A549 (cell line): ENCODE data around the gene TNFAIP6. TPM values are rescaled to one million over a fixed set of nuclear protein-coding genes. Genes with fewer than 3 reads are reported as not detected.

Experiments used
- ATAC-seq, 2 experiments: fragments of 200-7000 bp in 1 of 2; fragments of >200 bp in 1 of 2; cut with Nextera tagmentation in 1 of 2; cut with Tn5 transposase in 1 of 2; 3 replicates each; pipeline versions ENCODE4 v1.8.0 to v1.9.1; 2018 to 2020; ENCODE audit warnings: mild to moderate bottlenecking in 1 of 2, moderate library complexity in 1 of 2
- CTCF ChIA-PET: fragments of 300-600 bp; sonication (Branson Sonifier 250); formaldehyde crosslinking; extraction: SDS; loops from one replicate; lab custom pipeline; 2021; ENCODE audit warnings: antibody characterized with exemption, inconsistent platforms; lab: Yijun Ruan, JAX
- POLR2A ChIA-PET: fragments of 350-600 bp; formaldehyde crosslinking; extraction: SDS; loops from one replicate; lab custom pipeline; 2021; ENCODE audit warnings: antibody characterized with exemption, inconsistent platforms; lab: Yijun Ruan, JAX
- DNase-seq, 2 experiments: peaks; one replicate each; pipeline versions ENCODE4 v3.0.0 to v3.0.0-alpha.2; 2011 to 2016; ENCODE audit warnings: low read depth in 1 of 2, low spot score in 1 of 2
- FAIRE-seq: peaks from 2 replicates; lab custom pipeline; 2011; peaks lifted over from hg19 to GRCh38; lab: Jason Lieb, UNC
- H3K27ac ChIP-seq, 2 experiments: fragments of >200 bp; sonication (Bioruptor Twin); formaldehyde crosslinking; 3 replicates each; pipeline ENCODE4 v1.5.1; 2016 to 2017
- H3K4me1 ChIP-seq: fragments of >200 bp; sonication (Bioruptor Twin); formaldehyde crosslinking; 3 replicates; pipeline ENCODE4 v1.6.1; 2016
- H3K4me2 ChIP-seq: fragments of >200 bp; sonication (Bioruptor Twin); formaldehyde crosslinking; 3 replicates; pipeline ENCODE4 v1.6.1; 2016
- H3K4me3 ChIP-seq: fragments of >200 bp; sonication (Bioruptor Twin); formaldehyde crosslinking; 3 replicates; pipeline ENCODE4 v1.5.1; 2016
- H3K9me3 ChIP-seq: fragments of >200 bp; sonication (Bioruptor Twin); formaldehyde crosslinking; 3 replicates; pipeline ENCODE4 v1.6.1; 2016
- BHLHE40 ChIP-seq: IDR thresholded peaks from 2 replicates; pipeline ENCODE4 v1.6.1; 2012; ENCODE audit warnings: low read depth, low read length, inconsistent platforms
- CBX2 ChIP-seq: fragments of 200-600 bp; sonication (generic); IDR thresholded peaks from 2 replicates; pipeline ENCODE4 v1.6.1; 2016; ENCODE audit warnings: low read depth, mild to moderate bottlenecking, borderline replicate concordance
- CEBPB ChIP-seq, 2 experiments: fragments of >200 bp in 1 of 2; sonication (Bioruptor Twin) in 1 of 2; formaldehyde crosslinking in 1 of 2; IDR thresholded peaks; 2 replicates each; pipeline ENCODE4 v1.6.1; 2012 to 2016
- CHD4 ChIP-seq: fragments of 200-600 bp; sonication (generic); IDR thresholded peaks from 2 replicates; pipeline ENCODE4 v1.6.1; 2016; ENCODE audit warnings: antibody characterized with exemption, mild to moderate bottlenecking, borderline replicate concordance
- FOSL2 ChIP-seq, 2 experiments: fragments of 450-650 bp in 1 of 2; fragments of >200 bp in 1 of 2; sonication (Bioruptor Twin) in 1 of 2; formaldehyde crosslinking; IDR thresholded peaks; 2 replicates each; pipeline versions ENCODE4 v1.5.0 to v1.6.1; 2016 to 2020; ENCODE audit warnings: mild to moderate bottlenecking in 1 of 2, moderate library complexity in 1 of 2
- FOXS1 ChIP-seq: fragments of 250-450 bp; sonication (Bioruptor Pico); IDR thresholded peaks from 2 replicates; pipeline ENCODE4 v1.5.0; 2020; ENCODE audit warnings: mild to moderate bottlenecking, moderate library complexity
- HOXB13 ChIP-seq: fragments of 250-450 bp; sonication (Bioruptor Pico); IDR thresholded peaks from 2 replicates; pipeline ENCODE4 v1.5.0; 2020; ENCODE audit warnings: low read depth, mild to moderate bottlenecking, moderate library complexity
- JUNB ChIP-seq: fragments of >200 bp; sonication (Bioruptor Twin); formaldehyde crosslinking; IDR thresholded peaks from 2 replicates; pipeline ENCODE4 v1.6.1; 2016
- MAFK ChIP-seq: fragments of 450-650 bp; IDR thresholded peaks from 2 replicates; pipeline ENCODE4 v1.6.1; 2014; ENCODE audit not compliant: partially characterized antibody
- POLR2A ChIP-seq: IDR thresholded peaks from 2 replicates; pipeline ENCODE4 v1.6.1; 2012; ENCODE audit warnings: mild to moderate bottlenecking, low read length
- POLR2AphosphoS2 ChIP-seq: conservative IDR thresholded peaks from 2 replicates; pipeline ENCODE4 v1.6.1; 2012; ENCODE audit warnings: low read length, improper control_type of control experiment, inconsistent platforms
- RARB ChIP-seq: fragments of 250-450 bp; sonication (Bioruptor Pico); IDR thresholded peaks from 2 replicates; pipeline ENCODE4 v1.8.0; 2021; ENCODE audit warnings: mild to moderate bottlenecking, moderate library complexity
- RCOR1 ChIP-seq: fragments of 150-350 bp; IDR thresholded peaks from 2 replicates; pipeline ENCODE4 v1.6.1; 2014; ENCODE audit warnings: antibody characterized with exemption, low read length, low read depth
- RFX5 ChIP-seq: fragments of 450-650 bp; IDR thresholded peaks from 2 replicates; pipeline ENCODE4 v1.7.1; 2014; ENCODE audit warnings: antibody characterized with exemption, mild to moderate bottlenecking, moderate library complexity
- ZFP36 ChIP-seq: fragments of 450-650 bp; IDR thresholded peaks from 2 replicates; pipeline ENCODE4 v1.6.1; 2014; ENCODE audit warnings: borderline replicate concordance; ENCODE audit not compliant: partially characterized antibody
- ZSCAN20 ChIP-seq: fragments of 250-450 bp; sonication (Bioruptor Pico); IDR thresholded peaks from 2 replicates; pipeline ENCODE4 v1.8.0; 2022; ENCODE audit warnings: mild to moderate bottlenecking, moderate library complexity
- WGBS: methylation state at CpG from one replicate; pipeline ENCODE4 v1.1.6; 2017; ENCODE audit errors: missing lambda C conversion rate; 5-methylcytosine and 5-hydroxymethylcytosine counted together
- polyA plus RNA-seq, 4 experiments: library from polyadenylated mRNA; depleted of rRNA in 3 of 4; stranded (reverse); fragments of >200 nt; fragmentation: RNase III in 1 of 4; extraction: RNeasy Plus Mini Kit Qiagen cat#74134 plus additional on column Dnase treatment in 1 of 4; gene quantifications; 2 replicates in 3 of 4; 3 replicates in 1 of 4; pipeline ENCODE4 v1.2.3, GENCODE V29; 2011 to 2017
- TF ChIP-seq, protein P1 (sequence below): IDR thresholded peaks from 2 replicates; pipeline ENCODE4 v1.6.1; 2012; ENCODE audit warnings: low read depth, borderline replicate concordance

The TNFAIP6 gene
- polyA plus RNA-seq, 2 of the 4 experiments (the other 2 are of a cell fraction), result 3.3 to 4.5 TPM

GRCh38 chr2:151326554-151326953 is 30.8 kb upstream of the TNFAIP6 start:
- Histone ChIP-seq H3K4me2 (no peak overlapping the region), H3K9me3 (no peaks in the 10 kb centered on the region), H3K4me1 (no peaks in the 10 kb centered on the region), H3K4me3 (no peak overlapping the region), H3K27ac (no peak overlapping the region)
- FAIRE-seq (no peak), ATAC-seq (no peak), DNase-seq (no peak)
- CTCF ChIA-PET, result interaction anchor here (0.6 kb wide), 1 partner anchor 1860 kb away, joined by 4 read pairs; no protein-coding TSS in a partner anchor
- 58% methylated on average over 1 of the region's 1 CpG for WGBS
- POLR2A ChIA-PET, result no interaction called here
- TF ChIP-seq POLR2AphosphoS2, result no peak

- no peak for DNase-seq
- peaks cover 12% of the 10 kb centered on the region for H3K4me1 ChIP-seq
- H3K4me2 ChIP-seq, result no peak overlapping the region
- no peak for ATAC-seq
- ChIA-PET POLR2A (no interaction called here), CTCF (no interaction called here)
- no peak for FAIRE-seq
- H3K9me3 ChIP-seq, result no peaks in the 10 kb centered on the region
- no peak overlapping the region for H3K4me3 ChIP-seq
- TF ChIP-seq, protein P1, sequence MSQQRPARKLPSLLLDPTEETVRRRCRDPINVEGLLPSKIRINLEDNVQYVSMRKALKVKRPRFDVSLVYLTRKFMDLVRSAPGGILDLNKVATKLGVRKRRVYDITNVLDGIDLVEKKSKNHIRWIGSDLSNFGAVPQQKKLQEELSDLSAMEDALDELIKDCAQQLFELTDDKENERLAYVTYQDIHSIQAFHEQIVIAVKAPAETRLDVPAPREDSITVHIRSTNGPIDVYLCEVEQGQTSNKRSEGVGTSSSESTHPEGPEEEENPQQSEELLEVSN, result no peak
- TF ChIP-seq MAFK, result peak; percentile 67
- TF ChIP-seq ZSCAN20, result no peak
- TF ChIP-seq FOXS1 (CRISPR knock-in tag), result no peak
- TF ChIP-seq POLR2A, result no peak
- TF ChIP-seq JUNB, result no peak
- no peak for TF ChIP-seq RFX5
- TF ChIP-seq CBX2, result no peak
- TF ChIP-seq, all 56 proteins: peak for 1
- no peak overlapping the region for H3K27ac ChIP-seq
- WGBS, result 4% methylated on average over 1 of the region's 1 CpG
Observed at GRCh38 chr2:151329998-151330397, 27.4 kb upstream of the TNFAIP6 start.

GRCh38 chr2:151333083-151333482 is 24.3 kb upstream of the TNFAIP6 start:
- no peak for ATAC-seq
- no peak overlapping the region for H3K4me2 ChIP-seq
- CTCF ChIA-PET, result interaction anchor here (0.6 kb wide), 1 partner anchor 336 kb away, joined by 3 read pairs; no protein-coding TSS in a partner anchor
- TF ChIP-seq RARB (CRISPR knock-in tag), result no peak
- no peak for TF ChIP-seq HOXB13
- no peak for TF ChIP-seq RCOR1
- TF ChIP-seq, protein P1, result no peak
- TF ChIP-seq RFX5, result no peak
- no peak for TF ChIP-seq ZFP36
- TF ChIP-seq ZSCAN20, result no peak
- no peak for TF ChIP-seq BHLHE40
- no peak for TF ChIP-seq CEBPB (IDR thresholded peaks at IDR 0.05)
- no peak overlapping the region for H3K27ac ChIP-seq
- no peak for FAIRE-seq
- no peaks in the 10 kb centered on the region for H3K9me3 ChIP-seq
- H3K4me3 ChIP-seq, result no peak overlapping the region
- H3K4me1 ChIP-seq, result peaks cover 12% of the 10 kb centered on the region
- POLR2A ChIA-PET, result interaction anchor here (0.7 kb wide), 1 partner anchor 85 kb away, joined by 3 read pairs; no protein-coding TSS in a partner anchor
- DNase-seq, result no peak
- 68% methylated on average over 3 of the region's 3 CpGs for WGBS

DNA sequence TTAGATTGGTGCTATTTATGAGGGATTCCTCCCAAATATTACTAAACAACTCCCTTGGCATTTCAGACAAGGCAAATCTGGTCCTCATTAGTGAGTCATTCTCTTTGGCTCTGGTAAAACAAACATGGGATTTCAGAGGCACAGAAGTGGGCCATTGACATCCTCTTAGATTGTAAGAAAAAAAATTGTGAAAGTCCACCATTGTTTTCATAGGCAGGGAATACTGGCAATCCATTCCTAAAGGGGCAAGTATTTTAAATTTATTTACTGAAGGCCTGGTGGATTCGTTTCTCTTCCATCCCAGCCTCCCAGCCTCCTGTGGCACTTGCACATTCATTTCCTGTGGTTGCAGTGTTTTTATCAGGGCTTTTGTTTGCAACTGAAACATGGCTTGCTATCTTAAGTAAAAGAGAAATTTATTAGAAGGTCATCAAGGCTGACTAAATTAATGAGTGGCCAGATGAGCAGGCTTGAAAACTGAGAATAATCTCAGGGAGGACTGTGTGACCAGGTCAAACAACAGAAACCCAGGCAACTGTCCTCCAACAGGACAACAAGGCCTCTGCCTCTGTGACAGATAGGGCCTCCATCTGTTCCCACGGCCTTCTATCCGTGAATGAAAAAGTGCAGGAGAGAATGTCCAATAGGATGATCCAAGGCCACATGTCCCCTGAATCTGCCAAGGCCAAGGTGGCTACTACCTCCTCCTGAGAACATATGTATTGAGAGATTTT is 23.1 kb upstream of the TNFAIP6 start:
- ATAC-seq, result peak; percentile 34 to 67; a peak in 3 of 6 replicates
- H3K9me3 ChIP-seq, result no peaks in the 10 kb centered on the region
- peak; percentile 14 to 51 for DNase-seq
- 63% methylated on average over 3 of the region's 3 CpGs for WGBS
- no peak overlapping the region for H3K4me3 ChIP-seq
- POLR2A ChIA-PET, result no interaction called here
- no peak for FAIRE-seq
- peaks cover 12% of the 10 kb centered on the region for H3K4me1 ChIP-seq
- CTCF ChIA-PET, result no interaction called here
- peak overlapping the region; percentile 34 to 73; a peak in 4 of 6 replicates for H3K27ac ChIP-seq
- peak overlapping the region; percentile 39 for H3K4me2 ChIP-seq
- 0 out of 2 replicates have a peak, but pooled peaks have one; percentile 33 for TF ChIP-seq JUNB
- 0 out of 2 replicates have a peak, but pooled peaks have one; percentile 34 for TF ChIP-seq FOSL2 (IDR thresholded peaks at IDR 0.05)
- TF ChIP-seq FOSL2 (CRISPR knock-in tag; IDR thresholded peaks at IDR 0.05), result peak; percentile 44
- TF ChIP-seq CHD4, result no peak
